Fibroblast of upper back skin (primary cell): ENCODE measurements around the gene GRAMD1A.

Experiments used
- DNase-seq: peaks from one replicate; pipeline ENCODE4 v3.0.0-alpha.2; 2013

The GRAMD1A gene

DNA sequence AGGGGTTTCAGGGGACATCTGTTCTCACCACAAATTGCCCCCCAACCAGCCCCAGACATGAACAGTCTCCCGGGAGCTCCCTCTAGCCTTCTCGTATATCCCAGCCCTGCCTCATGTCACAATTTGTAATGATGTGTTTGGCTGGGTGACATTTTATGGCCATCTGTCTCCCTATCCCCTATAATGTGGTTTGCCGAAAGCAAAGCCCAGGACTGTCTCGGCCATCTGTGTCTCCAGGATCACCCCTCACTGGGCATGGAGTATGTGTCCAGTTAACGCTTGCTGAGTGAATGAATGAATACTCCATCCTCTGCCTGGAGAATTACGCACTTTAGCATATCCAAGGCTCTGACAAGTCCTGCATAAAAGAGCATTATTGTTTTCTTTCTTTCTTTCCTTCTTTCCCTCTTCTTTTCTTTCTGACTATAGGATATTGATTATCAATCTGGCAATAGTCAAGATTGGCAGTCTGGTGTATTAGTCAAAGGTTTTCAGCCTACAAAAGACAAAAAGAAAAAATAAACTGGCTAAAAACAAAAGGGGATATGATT is 56.5 kb downstream of the GRAMD1A start:
- no peak for DNase-seq

DNA sequence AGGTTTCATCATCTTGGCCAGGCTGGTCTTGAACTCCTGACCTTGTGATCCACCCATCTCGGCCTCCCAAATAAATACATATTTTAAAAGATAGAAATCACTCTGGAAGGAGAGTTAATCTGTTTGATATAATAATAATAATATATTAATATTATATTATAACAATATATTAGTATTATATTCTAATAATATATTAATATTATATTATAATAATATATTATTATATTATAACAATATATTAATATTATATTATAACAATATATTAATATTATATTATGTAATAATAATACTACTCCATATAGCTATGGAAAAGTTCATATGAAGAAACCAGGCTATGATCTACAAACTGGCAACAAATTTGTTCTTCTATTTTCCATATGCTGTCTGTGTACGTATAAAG is 58.2 kb downstream of the GRAMD1A start:
- no peak for DNase-seq

- no peak for DNase-seq
Observed at GRCh38 chr19:35059006-35059798, 59.1 kb downstream of the GRAMD1A start.

- DNase-seq = no peak
Observed at GRCh38 chr19:35059799-35060091, 59.6 kb downstream of the GRAMD1A start.

GRCh38 chr19:35060160-35060855 is 60.2 kb downstream of the GRAMD1A start:
- no peak for DNase-seq

DNA sequence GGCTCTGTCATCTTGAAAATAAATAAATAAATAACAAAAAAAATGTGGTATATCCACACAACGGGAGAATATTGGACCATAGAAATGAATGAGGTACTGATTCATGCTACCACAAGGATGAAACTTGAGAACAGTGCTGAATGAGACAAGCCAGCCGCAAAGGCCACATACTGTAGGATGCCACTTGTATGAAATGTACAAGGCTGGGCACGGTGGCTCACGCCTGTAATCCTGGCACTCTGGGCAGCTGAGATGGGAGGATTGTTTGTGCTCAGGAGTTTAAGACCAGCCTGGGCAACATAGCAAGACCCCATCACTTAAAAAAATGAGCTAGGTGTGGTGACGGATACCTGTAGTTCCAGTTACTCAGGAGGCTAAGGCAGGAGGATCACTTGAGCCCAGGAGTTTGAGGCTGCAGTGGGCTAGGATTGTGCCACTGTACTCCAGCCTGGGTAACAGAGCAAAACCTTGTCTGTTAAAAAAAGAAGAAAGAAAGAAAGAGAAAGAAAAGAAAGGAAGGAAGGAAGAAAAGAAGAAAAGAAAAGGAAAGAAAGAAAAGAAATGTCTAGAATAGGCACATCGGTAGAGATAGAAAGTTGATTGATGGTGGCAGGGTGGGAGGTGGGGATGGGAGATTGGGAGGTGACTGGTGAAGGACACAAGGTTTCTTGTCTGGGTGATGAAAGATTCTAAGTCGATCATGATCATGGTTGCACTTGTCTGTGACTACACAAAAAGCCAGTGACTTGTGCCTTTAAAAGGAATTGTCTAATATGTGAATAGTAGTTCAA is 61.7 kb downstream of the GRAMD1A start:
- no peak for DNase-seq

- DNase-seq = no peak
Observed at GRCh38 chr19:35062942-35063341, 62.8 kb downstream of the GRAMD1A start.

GRCh38 chr19:35063940-35064818 is 64.1 kb downstream of the GRAMD1A start:
- peak; percentile 35 for DNase-seq

GRCh38 chr19:35065574-35065973 is 65.5 kb downstream of the GRAMD1A start:
- no peak for DNase-seq

DNA sequence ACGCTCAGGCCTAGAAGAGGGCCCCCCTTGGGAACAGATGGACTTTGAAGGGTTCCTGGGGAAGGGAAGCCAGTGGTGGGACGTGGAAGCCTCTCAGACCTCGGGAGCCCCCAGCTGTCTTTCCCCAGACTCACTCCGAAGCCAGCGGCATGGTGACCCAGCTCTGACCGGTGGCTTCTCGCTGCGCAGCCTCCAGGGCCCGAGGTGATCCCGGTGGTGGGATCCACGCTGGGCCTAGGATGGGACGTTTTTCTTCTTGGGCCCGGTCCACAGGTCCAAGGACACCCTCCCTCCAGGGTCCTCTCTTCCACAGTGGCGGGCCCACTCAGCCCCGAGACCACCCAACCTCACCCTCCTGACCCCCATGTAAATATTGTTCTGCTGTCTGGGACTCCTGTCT is 66.0 kb downstream of the GRAMD1A start:
- DNase-seq = no peak

DNA sequence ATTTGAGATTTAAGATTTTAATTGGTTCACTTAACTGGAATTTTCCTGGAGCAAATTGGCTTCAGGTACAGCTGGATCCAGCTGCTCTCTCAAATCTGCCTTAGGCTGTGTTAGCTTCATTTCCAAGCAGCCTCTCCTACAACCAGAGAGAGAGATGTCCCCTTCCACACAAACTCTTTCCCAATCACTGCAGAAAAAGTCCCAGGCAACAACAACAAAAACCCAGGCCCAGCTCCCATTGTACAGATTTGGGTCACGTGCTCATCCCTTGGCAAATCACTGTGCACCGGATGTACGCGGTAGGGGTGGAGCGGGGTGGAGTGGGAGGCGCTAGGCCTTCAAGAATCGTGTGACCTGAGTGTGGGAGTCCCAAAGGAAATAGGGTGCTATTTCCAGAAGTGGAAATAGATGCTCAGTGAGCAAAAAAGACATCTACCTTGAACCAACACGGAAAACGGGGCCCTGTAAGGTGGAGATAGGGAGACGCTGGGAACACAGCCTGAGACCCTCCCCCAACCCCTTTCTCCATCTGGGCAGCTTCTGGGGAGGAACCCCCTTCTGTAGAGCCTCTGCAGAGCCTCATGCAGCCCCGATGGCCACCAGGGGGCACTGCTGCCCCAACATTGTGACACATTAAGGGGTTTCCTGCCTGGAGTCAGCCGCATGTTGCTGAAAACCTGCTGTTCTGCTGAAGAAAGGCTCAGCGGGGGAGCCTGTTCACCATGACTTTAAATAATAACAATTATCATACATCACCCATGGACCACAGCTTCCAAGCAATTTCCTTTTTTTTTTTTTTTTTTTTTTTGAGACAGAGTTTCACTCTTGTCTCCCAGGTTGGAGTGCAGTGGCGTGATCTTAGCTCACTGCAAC is 66.8 kb downstream of the GRAMD1A start:
- peak; percentile 85 for DNase-seq

DNA sequence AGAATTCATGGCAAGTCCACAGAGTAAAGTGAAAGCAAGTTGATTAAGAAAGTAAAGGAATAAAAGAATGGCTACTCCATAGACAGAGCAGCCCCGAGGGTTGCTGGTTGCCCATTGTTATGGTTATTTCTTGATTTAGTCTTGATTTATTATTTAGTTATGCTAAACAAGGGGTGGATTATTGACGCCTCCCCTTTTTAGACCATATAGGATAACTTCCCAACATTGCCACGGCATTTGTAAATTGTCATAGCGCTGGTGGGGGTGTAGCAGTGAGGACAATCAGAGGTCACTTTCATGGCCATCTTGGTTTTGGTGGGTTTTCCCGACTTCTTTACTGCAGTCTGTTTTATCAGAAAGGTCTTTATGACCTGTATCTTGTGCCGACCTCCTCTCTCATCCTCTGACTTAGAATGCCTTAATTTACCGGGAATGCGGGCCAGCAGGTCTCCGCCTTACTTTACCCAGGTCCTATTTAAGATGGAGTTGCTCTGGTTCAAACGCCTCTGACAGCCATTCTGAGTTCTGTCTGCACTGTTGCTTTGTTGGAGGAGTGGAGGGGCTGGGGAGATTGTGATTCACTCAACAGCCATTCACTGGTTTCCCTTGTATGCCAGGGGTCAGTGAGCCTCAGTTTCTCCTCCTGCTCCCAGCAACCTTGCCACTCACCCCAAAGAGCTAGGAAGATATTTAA is 69.0 kb downstream of the GRAMD1A start:
- DNase-seq = no peak

DNA sequence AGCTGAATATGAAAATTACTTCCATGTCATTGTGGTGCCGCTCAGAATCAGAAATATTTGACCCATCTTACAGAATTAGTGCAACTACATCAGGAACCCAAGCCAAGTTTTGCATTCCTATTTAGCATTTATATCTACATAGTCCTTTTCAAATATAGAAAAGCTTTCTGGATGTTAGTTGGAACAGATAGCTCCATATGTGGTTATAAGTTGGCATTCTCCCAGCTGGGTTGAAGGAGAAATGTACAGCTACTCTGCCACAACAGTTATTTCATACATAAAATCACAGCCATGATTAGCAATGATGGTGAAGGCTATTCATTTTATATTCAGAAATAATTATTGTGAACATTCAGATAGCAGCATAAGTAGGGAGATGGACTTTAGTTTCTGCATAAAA is 69.6 kb downstream of the GRAMD1A start:
- peak; percentile 61 for DNase-seq

DNA sequence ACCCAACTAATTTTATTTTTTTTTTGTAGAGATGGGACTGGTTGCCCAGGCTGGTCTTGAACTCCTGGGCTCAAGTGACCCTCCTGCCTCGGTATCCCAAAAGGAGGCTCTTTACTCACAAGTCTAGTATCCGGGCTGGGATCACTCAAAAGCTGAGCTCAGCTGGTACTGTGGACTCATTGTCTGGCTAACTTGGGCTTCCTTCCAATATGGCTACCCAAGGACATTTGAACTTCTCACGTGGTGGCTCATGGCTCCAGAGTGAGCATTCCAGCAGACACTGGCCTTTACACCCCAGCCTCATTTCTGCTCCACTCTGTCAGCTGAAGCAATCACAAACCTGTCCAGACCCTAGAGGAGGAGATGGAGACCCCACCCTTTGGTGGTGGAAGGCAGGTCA is 70.3 kb downstream of the GRAMD1A start:
- DNase-seq = no peak

- no peak for DNase-seq
Observed at GRCh38 chr19:35073516-35073915, 73.4 kb downstream of the GRAMD1A start.

DNA sequence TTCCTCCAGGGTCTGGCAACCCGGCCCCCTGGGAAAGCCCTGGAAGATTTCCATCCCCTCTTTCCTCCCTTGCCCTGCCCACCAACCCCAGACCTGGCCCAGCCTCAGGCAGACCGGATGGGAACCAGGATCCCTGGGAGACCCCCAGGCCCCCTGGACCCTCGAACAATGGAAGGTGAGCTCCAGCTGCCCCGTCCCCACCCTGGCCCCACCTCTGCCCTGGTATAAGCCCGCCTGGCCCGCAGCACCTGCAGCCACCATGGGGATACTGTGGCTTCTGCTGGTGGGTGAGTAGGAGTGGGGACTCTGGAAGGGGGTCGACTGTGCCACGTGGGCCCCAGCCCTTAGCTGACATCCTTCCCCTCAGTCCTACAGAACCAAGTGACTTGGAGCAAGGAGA is 73.8 kb downstream of the GRAMD1A start:
- no peak for DNase-seq

GRCh38 chr19:35074426-35075201 is 74.5 kb downstream of the GRAMD1A start:
- DNase-seq = no peak

DNA sequence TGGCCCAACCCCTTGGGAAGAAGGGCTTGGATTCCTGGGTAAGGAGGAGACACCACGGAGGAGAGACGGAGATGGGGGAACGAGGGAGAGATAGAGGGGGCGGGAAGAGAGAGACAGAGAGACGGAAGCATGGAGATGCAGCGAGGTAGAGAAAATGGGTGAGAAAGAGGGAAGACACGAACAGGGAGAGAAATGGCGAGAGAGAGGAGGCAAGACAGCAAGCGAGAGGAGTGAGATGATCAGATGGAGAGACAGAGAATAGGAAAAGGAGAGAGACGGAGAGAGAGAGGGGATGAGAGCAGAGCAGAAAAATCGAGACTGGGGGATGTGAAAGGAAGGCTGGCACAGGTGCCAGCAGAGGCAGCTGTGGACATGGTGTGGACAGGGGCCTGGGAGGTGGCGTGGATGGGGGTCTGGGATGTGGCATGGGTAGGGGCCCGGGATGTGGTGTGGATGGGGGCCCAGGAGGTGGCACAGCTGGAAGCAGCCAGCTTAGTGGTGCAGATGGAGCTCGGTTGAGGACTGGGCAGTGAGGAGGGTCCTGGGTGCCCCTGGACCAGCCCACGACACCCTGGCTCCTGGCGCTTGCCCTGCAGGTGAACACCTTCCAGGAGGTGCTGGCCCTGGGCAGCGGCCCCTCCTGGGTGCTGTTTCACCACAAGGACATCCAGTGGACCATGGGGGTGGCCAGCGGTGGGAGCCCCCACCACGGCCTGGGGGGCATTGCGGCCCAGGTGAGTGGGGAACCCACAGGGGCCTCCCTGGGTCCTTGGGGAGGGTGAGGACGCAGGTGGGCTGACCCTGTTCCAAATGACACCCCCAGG is 75.3 kb downstream of the GRAMD1A start:
- no peak for DNase-seq

GRCh38 chr19:35076026-35076370 is 75.9 kb downstream of the GRAMD1A start:
- DNase-seq = no peak
